IMR-90 (cell line): ENCODE measurements around the gene COTL1.

Experiments
- BHLHE40 ChIP-seq: fragments of 150-350 bp; IDR thresholded peaks from 2 replicates; pipeline ENCODE4 v1.6.1; 2016; ENCODE audit warnings: mild to moderate bottlenecking, low read depth, low read length
- CEBPB ChIP-seq: IDR thresholded peaks from 2 replicates; pipeline ENCODE4 v1.6.1; 2012; ENCODE audit warnings: low read depth, low read length, improper control_type of control experiment
- CHD1 ChIP-seq: IDR thresholded peaks from 2 replicates; pipeline ENCODE4 v1.6.1; 2012; ENCODE audit warnings: low read depth, low read length, improper control_type of control experiment
- FOS ChIP-seq: fragments of 150-350 bp; IDR thresholded peaks from 2 replicates; pipeline ENCODE4 v1.6.1; 2016; ENCODE audit warnings: low read depth, low read length
- MAFK ChIP-seq: IDR thresholded peaks from 2 replicates; pipeline ENCODE4 v1.6.1; 2012; ENCODE audit warnings: low read depth, low read length, improper control_type of control experiment
- MAZ ChIP-seq: IDR thresholded peaks from 2 replicates; pipeline ENCODE4 v1.6.1; 2012; ENCODE audit warnings: low read depth, mild to moderate bottlenecking, low read length, improper control_type of control experiment, moderate library complexity, borderline replicate concordance
- MXI1 ChIP-seq: IDR thresholded peaks from 2 replicates; pipeline ENCODE4 v1.6.1; 2012; ENCODE audit warnings: low read depth, mild to moderate bottlenecking, low read length, moderate library complexity, borderline replicate concordance
- POLR2A ChIP-seq: IDR thresholded peaks from 2 replicates; pipeline ENCODE4 v1.6.1; 2012; ENCODE audit warnings: mild to moderate bottlenecking, low read depth, low read length
- RAD21 ChIP-seq: IDR thresholded peaks from 2 replicates; pipeline ENCODE4 v1.6.1; 2012; ENCODE audit warnings: low read length, improper control_type of control experiment
- RFX5 ChIP-seq: IDR thresholded peaks from 2 replicates; pipeline ENCODE4 v1.8.0; 2012; ENCODE audit warnings: low read depth, mild to moderate bottlenecking, low read length, moderate library complexity
- SMC3 ChIP-seq: fragments of 150-350 bp; IDR thresholded peaks from 2 replicates; pipeline ENCODE4 v1.6.1; 2016; ENCODE audit warnings: low read depth, mild to moderate bottlenecking, antibody characterized with exemption, low read length, moderate library complexity
- TF ChIP-seq, protein P1 (sequence below): conservative IDR thresholded peaks from 2 replicates; pipeline ENCODE4 v1.5.1; 2012; ENCODE audit warnings: mild to moderate bottlenecking, low read depth, low read length, improper control_type of control experiment
- TF ChIP-seq, protein P2 (sequence below): fragments of 150-350 bp; IDR thresholded peaks from 2 replicates; pipeline ENCODE4 v1.6.1; 2017; ENCODE audit warnings: mild to moderate bottlenecking, antibody characterized with exemption, low read length, low read depth
- TF ChIP-seq, protein P3 (sequence below): fragments of 150-350 bp; IDR thresholded peaks from 2 replicates; pipeline ENCODE4 v1.6.1; 2016; ENCODE audit warnings: low read depth, mild to moderate bottlenecking, low read length, moderate library complexity, borderline replicate concordance

DNA sequence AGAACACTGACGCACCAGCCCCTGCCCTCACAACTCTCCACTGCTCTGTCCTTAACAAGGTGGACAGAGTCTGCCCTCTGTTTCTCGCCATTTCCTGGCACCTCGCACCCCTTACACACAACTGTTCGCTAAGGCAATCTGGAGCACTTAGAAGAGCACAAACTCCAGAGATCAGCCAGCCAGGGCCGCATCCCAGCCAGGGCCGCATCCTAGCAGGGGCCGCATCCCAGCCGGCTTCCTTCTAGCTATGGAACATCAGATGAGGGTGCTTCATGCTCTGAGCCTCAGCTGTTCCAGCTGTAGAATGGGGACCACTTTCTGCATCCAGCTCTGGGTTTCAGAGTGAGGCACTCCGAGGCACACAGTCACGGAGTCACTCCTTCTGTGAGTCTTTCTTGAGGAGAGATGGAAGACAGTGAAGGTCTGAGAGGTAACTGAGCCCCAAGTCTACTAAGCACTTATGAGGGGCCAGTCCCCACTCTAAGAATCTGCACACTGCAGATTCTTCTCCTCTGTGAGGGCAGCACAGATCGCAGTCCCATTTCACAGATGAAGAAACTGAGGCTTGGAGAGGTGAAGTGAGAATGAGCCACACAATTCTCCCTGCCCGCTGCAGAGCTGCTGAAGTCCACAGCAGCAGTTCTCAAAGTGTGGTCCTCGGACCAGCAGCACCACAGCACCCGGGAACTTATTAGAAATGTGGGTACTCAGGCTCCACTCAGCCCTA is 20.9 kb downstream of the COTL1 start:
- TF ChIP-seq, protein P1, sequence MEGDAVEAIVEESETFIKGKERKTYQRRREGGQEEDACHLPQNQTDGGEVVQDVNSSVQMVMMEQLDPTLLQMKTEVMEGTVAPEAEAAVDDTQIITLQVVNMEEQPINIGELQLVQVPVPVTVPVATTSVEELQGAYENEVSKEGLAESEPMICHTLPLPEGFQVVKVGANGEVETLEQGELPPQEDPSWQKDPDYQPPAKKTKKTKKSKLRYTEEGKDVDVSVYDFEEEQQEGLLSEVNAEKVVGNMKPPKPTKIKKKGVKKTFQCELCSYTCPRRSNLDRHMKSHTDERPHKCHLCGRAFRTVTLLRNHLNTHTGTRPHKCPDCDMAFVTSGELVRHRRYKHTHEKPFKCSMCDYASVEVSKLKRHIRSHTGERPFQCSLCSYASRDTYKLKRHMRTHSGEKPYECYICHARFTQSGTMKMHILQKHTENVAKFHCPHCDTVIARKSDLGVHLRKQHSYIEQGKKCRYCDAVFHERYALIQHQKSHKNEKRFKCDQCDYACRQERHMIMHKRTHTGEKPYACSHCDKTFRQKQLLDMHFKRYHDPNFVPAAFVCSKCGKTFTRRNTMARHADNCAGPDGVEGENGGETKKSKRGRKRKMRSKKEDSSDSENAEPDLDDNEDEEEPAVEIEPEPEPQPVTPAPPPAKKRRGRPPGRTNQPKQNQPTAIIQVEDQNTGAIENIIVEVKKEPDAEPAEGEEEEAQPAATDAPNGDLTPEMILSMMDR, result no peak
- TF ChIP-seq POLR2A, result no peak
- TF ChIP-seq SMC3, result no peak
- TF ChIP-seq, protein P2, sequence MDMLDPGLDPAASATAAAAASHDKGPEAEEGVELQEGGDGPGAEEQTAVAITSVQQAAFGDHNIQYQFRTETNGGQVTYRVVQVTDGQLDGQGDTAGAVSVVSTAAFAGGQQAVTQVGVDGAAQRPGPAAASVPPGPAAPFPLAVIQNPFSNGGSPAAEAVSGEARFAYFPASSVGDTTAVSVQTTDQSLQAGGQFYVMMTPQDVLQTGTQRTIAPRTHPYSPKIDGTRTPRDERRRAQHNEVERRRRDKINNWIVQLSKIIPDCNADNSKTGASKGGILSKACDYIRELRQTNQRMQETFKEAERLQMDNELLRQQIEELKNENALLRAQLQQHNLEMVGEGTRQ, result no peak
- no peak for TF ChIP-seq RAD21
- TF ChIP-seq MAZ, result no peak
- TF ChIP-seq, protein P3, sequence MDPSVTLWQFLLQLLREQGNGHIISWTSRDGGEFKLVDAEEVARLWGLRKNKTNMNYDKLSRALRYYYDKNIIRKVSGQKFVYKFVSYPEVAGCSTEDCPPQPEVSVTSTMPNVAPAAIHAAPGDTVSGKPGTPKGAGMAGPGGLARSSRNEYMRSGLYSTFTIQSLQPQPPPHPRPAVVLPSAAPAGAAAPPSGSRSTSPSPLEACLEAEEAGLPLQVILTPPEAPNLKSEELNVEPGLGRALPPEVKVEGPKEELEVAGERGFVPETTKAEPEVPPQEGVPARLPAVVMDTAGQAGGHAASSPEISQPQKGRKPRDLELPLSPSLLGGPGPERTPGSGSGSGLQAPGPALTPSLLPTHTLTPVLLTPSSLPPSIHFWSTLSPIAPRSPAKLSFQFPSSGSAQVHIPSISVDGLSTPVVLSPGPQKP, result no peak
- TF ChIP-seq FOS, result no peak
- no peak for TF ChIP-seq RFX5
- TF ChIP-seq BHLHE40, result no peak
- TF ChIP-seq MAFK, result no peak
- no peak for TF ChIP-seq CEBPB
- no peak for TF ChIP-seq CHD1
- no peak for TF ChIP-seq MXI1
